ENCODE data around the gene IL32.

The IL32 gene, protein sequence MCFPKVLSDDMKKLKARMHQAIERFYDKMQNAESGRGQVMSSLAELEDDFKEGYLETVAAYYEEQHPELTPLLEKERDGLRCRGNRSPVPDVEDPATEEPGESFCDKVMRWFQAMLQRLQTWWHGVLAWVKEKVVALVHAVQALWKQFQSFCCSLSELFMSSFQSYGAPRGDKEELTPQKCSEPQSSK

DNA sequence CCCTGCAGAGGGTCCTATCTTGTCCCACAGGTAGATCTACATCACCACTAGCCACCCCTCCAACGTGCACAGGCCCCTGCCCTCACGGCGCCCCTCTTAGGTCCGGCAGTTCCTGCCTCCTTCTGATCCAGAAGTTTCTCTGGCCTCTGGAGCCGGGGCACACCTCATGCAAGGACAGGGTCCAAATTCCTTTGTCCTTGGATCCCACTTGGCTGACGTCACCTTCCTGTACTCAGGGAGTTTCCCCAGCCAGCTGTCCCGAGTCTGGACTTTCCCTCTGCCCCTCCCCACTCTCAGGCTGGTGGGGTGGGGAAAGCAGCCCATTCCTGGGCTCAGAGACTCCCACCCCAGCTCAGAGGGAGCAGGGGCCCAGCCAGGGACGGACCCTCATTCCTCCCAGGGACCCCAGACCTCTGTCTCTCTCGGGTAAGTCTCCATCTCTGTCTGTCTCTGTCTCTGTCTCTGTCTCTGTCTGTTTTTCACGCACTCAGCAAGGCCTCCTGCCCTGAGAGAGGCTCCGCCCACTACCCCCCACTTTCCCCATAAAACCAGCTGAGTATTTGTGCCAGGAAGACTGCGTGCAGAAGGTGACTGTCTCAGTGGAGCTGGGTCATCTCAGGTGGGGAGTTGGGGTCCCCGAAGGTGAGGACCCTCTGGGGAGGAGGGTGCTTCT lies at the start of gene IL32:
Gene IL32 (plus strand): TSS at position 572 of the 673 bp plus-strand sequence. CDS start 172 bp downstream, outside the sequence.
- peak; percentile 84 for DNase-seq (ENCODE audit: low spot score)

DNA sequence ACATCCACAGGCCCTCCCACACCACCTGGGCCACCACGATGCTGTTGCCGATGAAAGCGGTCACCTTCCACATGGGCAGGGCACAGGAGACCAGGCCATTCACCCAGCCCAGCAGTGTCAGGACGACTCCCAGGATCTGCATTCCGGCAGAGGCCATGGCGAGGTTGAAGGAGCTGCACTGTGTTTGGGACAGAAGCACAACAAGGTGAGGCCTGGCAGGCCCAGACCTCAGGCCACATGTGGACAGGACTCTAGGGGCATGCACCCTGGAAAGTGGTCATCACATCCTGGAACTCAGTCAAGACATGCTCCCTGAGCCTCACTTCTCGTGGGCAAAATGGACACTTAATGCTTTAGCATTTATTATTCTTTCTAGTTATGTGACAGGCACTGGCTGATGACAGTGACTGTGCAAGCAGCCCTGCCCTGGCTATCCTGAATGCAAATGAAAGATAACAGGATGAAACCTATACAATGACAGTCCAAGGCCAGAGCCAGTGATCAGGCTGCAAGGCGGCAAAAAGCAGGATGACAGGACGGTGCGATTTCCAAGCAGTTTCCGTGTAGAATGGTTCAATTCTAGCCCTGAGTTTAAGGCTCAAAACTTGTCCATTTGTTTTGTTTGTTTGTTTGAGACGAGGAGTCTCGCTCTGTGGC lies 49.4 kb upstream of the IL32 start:
- DNase-seq (ENCODE audit: low spot score), result no peak

DNA sequence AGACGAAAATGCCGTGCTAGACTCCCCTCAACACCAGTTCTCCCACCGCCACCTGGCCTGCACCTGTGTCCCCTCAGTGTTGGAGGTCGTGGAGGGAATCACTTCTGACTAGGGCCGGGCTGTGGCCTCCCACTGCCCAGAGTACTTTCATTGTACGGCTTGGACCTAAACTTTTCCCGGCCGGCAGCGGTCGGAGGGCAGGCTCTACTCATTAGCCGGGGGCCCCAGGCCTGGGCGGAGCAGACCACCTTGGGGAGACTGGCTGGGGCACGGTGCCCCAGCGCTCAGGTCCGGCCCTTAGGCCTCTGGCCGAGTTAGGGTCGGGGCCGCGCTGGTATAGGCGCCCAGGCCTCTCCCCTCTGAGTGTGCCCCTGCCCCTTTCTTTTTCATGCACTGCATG lies 48.1 kb upstream of the IL32 start:
- DNase-seq (ENCODE audit: low spot score), result no peak

DNA sequence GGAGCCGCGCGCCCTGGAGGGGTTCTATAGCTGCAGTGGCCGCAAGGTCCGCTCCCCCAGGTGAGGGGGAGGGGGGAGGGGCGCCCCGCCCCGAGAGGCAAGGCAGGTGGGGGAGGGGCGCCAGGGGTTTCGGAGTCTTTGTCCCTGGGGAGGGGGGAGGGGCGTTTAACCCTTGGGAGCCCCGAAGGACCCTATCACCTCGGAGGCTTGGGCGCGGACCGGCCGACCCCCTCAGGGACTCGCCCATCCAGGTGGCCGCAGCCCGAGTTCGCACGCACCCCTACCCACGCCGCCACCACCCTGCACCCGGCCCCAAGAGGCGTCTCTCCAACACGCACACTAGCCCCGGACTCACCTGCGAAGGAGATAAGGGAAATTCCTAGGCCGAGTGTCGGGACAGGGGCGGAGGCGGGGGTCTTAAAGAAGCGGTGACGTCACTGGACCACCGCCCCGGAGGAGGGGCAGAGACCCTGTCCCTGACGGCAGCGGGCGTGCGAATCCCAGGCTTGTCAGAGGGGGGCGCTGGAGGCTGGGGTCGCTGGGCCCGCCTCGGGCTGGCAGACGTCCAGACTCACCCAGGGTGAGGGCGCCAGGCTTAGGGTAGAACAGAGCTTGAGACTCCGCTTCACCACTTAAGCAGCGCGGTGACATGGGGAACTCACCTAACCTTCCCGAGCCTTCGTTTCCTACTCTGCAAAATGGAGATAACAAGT lies 47.5 kb upstream of the IL32 start, which contains the start of gene CLDN6:
Gene CLDN6 (minus strand): TSS at position 390 of the 713 bp plus-strand sequence. CDS start 2,162 bp downstream, outside the sequence.
- DNase-seq (ENCODE audit: low spot score), result no peak

DNA sequence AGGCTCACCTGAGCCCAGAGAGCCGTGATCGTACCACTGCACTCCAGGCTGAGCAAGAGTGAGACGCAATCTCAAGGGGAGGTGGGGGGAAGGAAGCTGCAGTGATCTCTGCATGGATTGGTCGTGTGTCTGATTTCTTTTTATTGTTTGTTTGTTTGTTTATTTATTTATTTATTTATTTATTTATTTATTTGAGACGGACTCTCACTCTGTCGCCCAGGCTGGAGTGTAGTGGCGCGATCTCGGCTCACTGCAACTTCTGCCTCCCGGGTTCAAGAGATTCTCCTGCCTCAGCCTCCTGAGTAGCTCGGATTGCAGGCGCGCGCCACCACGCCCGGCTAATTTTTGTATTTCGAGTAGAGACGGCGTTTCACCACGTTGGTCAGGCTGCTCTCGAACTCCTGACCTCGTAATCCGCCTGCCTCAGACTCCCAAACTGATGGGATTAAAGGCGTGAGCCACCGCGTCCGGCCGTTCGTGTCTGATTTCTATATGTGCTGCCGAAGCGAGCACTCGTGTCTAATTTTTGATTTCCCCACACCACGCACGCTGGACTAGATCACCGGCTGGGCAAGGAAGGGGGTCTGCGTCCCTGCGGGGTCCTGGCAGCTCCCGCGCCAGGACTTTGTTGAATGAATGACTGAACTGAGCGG lies 45.7 kb upstream of the IL32 start:
- DNase-seq (ENCODE audit: low spot score), result no peak

DNA sequence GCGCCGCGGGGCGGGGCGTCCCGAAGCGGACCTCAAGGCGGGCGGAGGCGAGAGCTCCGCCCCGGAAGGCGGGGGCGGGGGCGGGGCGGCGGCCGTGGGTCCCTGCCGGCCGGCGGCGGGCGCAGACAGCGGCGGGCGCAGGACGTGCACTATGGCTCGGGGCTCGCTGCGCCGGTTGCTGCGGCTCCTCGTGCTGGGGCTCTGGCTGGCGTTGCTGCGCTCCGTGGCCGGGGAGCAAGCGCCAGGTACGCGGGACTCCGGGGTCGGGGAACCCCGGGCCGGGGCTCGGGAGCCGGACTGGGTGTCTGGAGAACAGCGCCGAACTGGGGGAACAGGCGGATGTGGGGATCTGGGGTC lies 45.2 kb upstream of the IL32 start, which contains the start of gene TNFRSF12A:
Gene TNFRSF12A (plus strand): TSS at position 122 of the 357 bp plus-strand sequence. CDS start 30 bp downstream, at position 152.
- DNase-seq (ENCODE audit: low spot score), result peak; percentile 66

DNA sequence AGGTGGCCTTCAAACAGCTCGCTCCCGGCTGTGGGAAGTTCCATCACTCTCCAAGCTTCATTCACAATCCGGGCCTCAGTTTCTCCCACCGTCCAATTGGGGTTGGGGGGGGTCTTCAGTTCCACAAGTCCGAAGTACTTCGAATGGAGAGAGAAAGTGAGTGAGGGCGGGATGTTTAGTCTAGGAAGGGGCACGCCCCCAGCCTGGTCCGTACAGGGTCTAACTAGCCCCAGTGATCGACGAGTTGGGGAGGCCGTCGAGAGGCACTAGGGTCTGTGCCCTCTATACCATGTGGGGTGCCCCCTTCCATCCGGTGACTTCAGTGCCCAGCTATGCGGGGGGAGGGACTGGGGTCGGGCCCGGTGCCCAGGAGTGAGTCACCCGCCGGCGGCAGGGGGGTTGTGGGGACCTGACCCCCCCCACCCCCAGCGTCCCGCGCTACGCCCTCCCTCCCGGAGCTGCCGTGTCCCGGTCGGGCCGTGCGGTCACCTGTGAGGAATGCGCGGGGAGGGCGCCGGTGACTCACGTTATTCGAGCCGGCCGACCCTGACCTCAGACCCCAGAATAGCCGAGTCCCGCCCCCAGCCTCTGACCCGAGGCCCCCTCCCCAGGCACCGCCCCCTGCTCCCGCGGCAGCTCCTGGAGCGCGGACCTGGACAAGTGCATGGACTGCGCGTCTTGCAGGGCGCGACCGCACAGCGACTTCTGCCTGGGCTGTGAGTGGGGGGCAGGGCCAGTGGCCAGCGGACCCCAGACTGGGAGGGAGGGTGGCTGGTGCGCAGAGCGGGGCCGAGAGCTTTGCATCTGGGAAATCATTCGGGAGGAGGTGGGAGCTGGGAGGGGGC lies 44.6 kb upstream of the IL32 start:
- DNase-seq (ENCODE audit: low spot score), result peak; percentile 59

DNA sequence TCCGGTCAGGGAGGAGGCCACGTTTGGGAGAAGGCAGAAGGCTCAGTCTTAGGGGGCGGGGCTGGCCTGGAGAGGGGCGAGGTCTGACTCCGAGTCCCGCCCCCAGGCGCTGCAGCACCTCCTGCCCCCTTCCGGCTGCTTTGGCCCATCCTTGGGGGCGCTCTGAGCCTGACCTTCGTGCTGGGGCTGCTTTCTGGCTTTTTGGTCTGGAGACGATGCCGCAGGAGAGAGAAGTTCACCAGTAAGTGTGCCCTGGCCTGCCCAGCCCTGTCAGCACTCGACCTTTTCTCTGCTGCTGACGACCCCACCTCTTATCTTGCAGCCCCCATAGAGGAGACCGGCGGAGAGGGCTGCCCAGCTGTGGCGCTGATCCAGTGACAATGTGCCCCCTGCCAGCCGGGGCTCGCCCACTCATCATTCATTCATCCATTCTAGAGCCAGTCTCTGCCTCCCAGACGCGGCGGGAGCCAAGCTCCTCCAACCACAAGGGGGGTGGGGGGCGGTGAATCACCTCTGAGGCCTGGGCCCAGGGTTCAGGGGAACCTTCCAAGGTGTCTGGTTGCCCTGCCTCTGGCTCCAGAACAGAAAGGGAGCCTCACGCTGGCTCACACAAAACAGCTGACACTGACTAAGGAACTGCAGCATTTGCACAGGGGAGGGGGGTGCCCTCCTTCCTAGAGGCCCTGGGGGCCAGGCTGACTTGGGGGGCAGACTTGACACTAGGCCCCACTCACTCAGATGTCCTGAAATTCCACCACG lies 43.8 kb upstream of the IL32 start:
- peak; percentile 59 for DNase-seq (ENCODE audit: low spot score)

DNA sequence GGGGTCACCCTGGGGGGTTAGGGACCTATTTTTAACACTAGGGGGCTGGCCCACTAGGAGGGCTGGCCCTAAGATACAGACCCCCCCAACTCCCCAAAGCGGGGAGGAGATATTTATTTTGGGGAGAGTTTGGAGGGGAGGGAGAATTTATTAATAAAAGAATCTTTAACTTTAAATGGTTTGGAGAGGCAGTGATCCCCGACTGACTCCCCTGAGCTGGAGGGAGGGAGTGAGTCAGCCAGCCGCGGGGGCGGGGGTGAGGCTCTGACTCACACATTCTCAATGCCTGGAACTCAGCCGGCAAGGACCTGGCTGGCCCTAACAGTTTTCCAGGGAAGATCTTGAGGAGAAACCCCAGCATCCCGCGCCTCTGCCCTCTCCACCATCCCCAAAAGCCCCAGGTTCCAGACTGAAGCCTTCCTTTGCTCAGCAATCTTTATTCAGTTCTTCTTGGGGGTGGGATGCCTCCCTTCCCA lies 43.2 kb upstream of the IL32 start:
- peak; percentile 74 for DNase-seq (ENCODE audit: low spot score)

DNA sequence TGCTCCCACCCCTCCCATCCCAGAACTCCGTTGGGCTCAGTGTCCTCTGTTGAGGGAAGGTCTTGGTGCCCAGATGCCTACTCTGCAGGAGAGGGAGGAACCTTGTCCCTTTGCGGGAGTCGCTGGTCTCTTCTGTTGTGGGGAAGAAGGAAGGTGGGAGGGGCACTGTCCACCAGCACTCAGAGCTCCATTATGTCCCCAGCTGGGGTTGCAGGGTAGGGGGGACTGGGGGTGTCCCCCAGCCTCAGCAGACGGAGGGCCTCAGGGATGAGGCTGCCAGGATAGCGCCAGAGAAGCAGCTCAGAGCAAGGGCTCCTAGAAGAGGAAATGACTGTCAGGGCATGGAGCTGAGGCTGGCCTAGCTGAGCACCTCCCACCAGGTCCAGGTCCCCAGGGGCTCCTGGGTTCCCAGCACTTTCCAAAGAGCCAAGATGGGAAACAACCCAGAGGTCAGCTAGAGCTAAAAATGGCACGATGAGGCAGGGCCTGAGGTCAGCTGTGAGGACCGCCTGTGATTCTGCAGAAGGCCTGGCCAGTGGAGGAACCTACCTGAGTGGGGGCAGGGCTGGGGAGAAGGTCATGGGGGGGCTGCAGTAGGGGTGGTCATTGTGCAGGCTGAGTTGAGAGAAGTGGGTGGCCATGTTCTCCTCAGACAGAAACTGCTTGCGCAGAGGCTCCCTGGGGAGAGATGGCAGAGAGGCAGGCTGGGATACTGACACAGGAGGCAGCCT lies 42.6 kb upstream of the IL32 start:
- DNase-seq (ENCODE audit: low spot score), result no peak

DNA sequence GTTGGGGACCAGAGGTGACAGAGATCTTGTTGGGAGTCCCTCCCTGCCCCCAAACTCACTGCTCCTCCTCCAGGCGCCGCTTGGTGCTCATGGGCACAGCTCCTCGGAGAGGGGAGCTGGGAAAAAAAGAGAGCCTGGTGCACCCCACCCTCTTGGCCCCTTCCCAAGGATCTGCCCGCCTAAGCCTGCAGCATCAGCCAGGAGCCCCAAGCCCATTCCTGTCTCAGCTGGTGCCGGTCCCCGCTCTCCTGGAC lies 42.1 kb upstream of the IL32 start:
- DNase-seq (ENCODE audit: low spot score), result no peak

DNA sequence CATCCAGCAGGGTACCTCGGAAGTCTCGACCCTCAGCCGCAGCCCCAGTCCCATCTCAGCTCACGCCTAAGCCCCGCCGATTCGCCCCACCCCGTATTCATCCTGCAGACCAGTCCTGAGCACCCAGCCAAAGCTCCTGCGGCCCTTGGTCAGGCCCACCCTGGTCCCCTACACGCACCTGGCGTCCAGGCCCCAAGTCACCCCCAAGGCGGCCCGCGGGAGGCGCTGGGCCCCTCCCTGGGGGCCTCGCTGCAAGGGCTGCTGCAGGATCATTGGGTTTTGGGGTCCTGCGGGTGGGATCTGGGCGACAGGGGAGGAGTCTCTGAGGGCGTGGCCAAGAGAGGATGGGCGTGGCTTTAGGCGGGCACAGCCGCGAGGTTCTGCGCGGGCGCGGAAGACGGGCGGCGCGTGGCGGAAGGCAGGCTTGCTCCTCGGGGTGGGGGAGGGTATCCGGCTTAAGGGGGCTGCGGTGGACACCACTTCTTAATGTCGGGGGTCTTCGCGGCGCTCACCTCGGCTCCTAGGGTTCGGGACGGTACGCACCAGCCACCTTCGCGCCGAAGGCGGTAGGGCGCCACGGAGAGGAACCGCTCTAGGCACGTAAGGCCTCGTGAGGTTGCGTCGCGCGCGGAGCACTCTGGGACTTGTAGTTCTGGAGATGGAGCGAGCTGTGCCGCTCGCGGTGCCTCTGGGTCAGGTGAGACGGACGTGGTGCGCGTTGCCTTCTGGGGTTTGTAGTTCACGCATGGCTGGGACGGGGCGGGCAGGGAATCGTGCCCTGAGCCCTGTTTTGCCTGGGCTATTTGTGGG lies 41.6 kb upstream of the IL32 start, which contains the start of the genes HCFC1R1 and THOC6:
Gene HCFC1R1 (minus strand): TSS at position 274 of the 810 bp plus-strand sequence. CDS start 1 bp downstream, at position 273.
Gene THOC6 (plus strand): TSS at position 367 of the 810 bp plus-strand sequence. CDS start 292 bp downstream, at position 659.
- peak; percentile 95 for DNase-seq (ENCODE audit: low spot score)

DNA sequence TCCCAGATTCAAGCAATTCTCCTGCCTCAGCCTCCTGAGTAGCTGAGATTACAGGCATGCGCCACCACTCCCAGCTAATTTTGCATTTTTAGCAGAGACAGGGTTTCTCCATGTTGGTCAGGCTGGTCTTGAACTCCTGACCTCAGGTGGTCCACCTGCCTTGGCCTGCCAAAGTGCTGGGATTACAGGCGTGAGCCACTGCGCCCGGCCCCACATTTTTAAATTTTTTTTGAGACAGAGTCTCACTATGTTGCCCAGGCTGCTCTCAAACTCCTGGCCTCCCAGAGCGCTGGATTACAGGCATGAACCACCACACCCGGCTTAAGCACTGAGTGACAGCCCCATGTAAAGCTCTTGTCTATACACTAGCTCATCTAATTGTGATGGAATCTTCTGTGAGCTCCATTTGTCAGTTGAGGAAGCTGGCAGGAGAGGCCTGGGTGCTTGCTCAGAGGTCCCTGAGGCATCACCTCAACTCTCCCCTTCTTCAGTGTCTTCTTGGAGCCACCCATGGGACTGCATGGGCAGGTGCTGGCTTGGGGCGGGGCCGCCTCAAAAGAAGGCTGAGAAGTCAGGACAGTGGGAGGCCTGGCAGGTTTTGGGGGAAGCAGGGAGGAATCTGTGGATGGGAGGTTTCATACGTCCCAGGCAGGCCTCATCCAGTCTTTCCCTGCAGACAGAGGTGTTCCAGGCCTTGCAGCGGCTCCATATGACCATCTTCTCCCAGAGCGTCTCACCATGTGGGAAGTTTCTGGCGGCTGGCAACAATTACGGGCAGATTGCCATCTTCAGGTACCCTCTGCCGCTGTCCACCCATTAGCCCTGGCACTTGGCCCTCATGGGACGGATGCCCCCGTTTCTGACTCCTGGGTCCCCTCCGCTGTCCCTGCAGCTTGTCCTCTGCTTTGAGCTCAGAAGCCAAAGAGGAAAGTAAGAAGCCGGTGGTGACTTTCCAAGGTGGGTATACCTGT lies 40.1 kb upstream of the IL32 start:
- DNase-seq (ENCODE audit: low spot score), result no peak

DNA sequence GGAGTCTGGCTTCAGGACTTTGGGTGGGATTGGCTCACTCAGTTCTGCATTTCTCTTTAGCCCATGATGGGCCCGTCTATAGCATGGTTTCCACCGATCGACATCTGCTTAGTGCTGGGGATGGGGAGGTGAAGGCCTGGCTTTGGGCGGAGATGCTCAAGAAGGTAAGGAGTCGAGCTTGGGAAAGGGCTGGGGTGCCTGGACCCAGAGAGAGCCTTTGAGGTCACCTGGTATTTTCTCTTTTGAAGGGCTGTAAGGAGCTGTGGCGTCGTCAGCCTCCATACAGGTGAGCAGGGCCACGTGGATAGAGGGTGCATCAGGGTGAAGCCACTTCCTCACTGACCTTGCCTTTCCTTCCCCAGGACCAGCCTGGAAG lies 39.4 kb upstream of the IL32 start:
- no peak for DNase-seq (ENCODE audit: low spot score)

DNA sequence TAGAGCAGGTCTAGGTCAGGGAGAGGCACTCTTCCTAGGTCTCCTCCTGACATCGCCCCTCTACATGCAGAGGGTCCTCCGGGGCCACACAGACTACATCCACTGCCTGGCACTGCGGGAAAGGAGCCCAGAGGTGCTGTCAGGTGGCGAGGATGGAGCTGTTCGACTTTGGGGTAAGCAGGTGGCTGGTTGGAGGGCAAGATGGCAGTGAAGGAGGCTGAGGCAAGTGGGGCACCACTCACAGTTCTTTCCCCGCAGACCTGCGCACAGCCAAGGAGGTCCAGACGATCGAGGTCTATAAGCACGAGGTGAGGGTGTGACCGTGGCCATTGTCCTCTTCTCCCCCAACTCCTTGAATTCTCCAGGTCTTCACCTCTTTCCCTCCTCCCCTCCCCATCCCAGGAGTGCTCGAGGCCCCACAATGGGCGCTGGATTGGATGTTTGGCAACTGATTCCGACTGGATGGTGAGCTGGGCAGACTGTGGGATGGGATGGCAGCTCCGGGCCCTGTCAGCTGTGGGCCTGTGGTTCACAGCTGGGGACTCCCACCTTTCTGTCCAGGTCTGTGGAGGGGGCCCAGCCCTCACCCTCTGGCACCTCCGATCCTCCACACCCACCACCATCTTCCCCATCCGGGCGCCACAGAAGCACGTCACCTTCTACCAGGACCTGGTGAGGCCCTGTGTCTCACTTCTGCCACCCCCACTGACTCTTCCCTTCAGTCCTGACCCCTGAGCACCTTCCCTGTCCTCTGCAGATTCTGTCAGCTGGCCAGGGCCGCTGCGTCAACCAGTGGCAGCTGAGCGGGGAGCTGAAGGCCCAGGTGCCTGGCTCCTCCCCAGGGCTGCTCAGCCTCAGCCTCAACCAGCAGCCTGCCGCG lies 38.6 kb upstream of the IL32 start:
- no peak for DNase-seq (ENCODE audit: low spot score)

DNA sequence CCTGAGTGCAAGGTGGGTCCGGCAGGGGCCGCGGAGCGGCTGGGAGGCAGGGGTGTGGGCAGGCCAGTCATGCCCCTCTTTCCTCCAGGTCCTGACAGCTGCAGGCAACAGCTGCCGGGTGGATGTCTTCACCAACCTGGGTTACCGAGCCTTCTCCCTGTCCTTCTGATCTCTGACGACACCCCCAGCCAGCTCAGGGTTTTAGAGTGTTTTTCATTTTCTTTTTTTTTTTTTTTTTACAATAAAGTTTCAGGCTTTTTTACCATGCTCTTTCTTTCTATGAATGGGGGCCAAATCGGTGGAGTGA lies 38.0 kb upstream of the IL32 start:
- no peak for DNase-seq (ENCODE audit: low spot score)
